Mucosa of descending colon (tissue), 3 donors: ENCODE results near the gene COL2A1. TPM values are rescaled to one million over a fixed set of nuclear protein-coding genes. Genes with fewer than 3 reads are reported as not detected.

Experiments
- ATAC-seq: fragments of 200-7000 bp; cut with Tn5 transposase; one replicate; pipeline ENCODE4 v1.9.1; 2020; ENCODE audit warnings: mild to moderate bottlenecking, moderate library complexity
- DNase-seq, 3 donors: peaks; one replicate each; pipeline ENCODE4 v3.0.0-alpha.2; 2020
- H3K36me3 ChIP-seq: fragments of 200-600 bp; one replicate; pipeline ENCODE4 v1.8.0; 2021; ENCODE audit warnings: low read depth, mild to moderate bottlenecking
- H3K4me1 ChIP-seq: fragments of 200-600 bp; one replicate; pipeline ENCODE4 v1.8.0; 2021; ENCODE audit warnings: low read depth, mild to moderate bottlenecking
- H3K4me3 ChIP-seq: fragments of 200-600 bp; one replicate; pipeline ENCODE4 v1.8.0; 2021; ENCODE audit warnings: mild to moderate bottlenecking
- H3K9me3 ChIP-seq: fragments of 200-600 bp; one replicate; pipeline ENCODE4 v1.8.0; 2021; ENCODE audit warnings: mild to moderate bottlenecking
- CTCF ChIP-seq: fragments of 200-600 bp; IDR thresholded peaks from one replicate; pipeline ENCODE4 v1.8.0; 2022; ENCODE audit warnings: antibody characterized with exemption, mild to moderate bottlenecking
- intact Hi-C, 2 donors: fragments of 100-400 bp; cut with DNase I in 1 of 2; cut with micrococcal nuclease in 1 of 2; formaldehyde crosslinking; loops; one replicate each; pipeline versions ENCODE4 v1.11.0 to v1.11.1; 2022; cut with DNase I, micrococcal nuclease
- total RNA-seq, 3 donors: library from RNA; stranded (reverse); fragmentation: NEBNext Ultra II Directional in 2 of 3; extraction: Animal tissue kit (Norgen Biotek cat#: 25700) in 2 of 3; gene quantifications; one replicate each; pipeline versions ENCODE4 v1.2.1 to v1.2.4, GENCODE V29; 2021 to 2023
- donor health status: DM: no; HTN: no; CAD: no; lungs with moderate emphysema.
- donor health status: DM: no; HTN: no; CAD: no.
- donor health status: DM: no; HTN: yes; CAD: no.

COL2A1 gene
- total RNA-seq, 3 donors from 2014 or later, result 0.19 to 1.5 (median 1.2) TPM

DNA sequence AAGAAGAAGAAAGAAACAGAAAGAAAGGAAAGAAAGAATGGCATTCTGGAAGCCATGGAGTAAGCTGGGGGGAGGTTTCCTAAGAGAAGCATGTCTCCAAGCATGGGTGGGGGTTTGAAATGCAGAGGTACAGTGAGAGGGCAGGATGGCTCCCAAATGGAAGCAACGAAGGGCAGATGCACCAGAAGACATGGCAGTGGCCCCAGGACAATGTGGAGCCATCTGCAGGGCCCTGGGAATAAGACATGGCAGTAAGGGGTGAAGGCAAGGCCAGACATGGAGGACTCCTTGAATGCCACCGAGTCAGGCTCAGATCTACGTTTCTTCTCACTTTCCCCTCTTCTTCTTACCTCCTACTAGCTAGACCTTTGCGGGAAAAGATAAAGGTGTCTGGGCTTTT lies 4.7 kb upstream of the COL2A1 start:
- no peaks in the 10 kb centered on the region for H3K36me3 ChIP-seq
- H3K4me3 ChIP-seq, result no peak overlapping the region
- TF ChIP-seq CTCF, result no peak
- H3K4me1 ChIP-seq, result peaks cover 9% of the 10 kb centered on the region
- no peak for ATAC-seq
- no peaks in the 10 kb centered on the region for H3K9me3 ChIP-seq
- intact Hi-C loops, result no loop called here
- DNase-seq, result no peak

DNA sequence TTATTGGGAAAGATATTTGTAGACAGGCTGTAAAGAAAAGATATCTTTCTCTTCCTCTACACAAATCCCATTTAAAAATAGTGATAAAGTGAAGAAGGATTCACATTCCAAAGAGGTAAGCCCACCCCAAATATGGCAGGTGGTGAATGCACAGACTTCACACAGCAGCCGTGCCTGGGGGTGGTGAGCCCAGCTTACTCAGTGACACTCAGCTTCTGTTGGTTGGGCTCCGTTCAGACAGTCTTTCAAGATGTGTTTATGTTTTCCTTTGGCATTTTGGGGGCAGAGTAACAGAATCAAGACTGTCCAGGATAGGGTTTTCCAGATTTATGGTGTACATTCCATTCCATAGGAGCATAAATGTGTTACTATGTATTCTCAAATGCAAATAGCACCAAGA lies 4.1 kb upstream of the COL2A1 start:
- no peak for ATAC-seq
- no peak for TF ChIP-seq CTCF

GRCh38 chr12:48007206-48007605 lies 2.9 kb upstream of the COL2A1 start:
- DNase-seq (no peak), ATAC-seq (no peak)
- intact Hi-C loops, result no loop called here
- no peaks in the 10 kb centered on the region for H3K36me3 ChIP-seq
- no peak overlapping the region for H3K4me3 ChIP-seq
- H3K4me1 ChIP-seq, result peaks cover 23% of the 10 kb centered on the region
- no peaks in the 10 kb centered on the region for H3K9me3 ChIP-seq
- no peak for TF ChIP-seq CTCF

More for the DNA sequence above, 4.1 kb upstream of the COL2A1 start:
- intact Hi-C loops, result no loop called here
- Histone ChIP-seq H3K4me1 (peaks cover 14% of the 10 kb centered on the region), H3K9me3 (no peaks in the 10 kb centered on the region), H3K36me3 (no peaks in the 10 kb centered on the region), H3K4me3 (no peak overlapping the region)
- DNase-seq, result no peak

GRCh38 chr12:48005750-48006021 lies 1.4 kb upstream of the COL2A1 start:
- no peaks in the 10 kb centered on the region for H3K9me3 ChIP-seq
- intact Hi-C loops, result no loop called here
- no peak for ATAC-seq

GRCh38 chr12:48005001-48005749 lies 899 bp upstream of the COL2A1 start:
- intact Hi-C loops, result no loop called here
- DNase-seq (no peak), ATAC-seq (no peak)
- no peak overlapping the region for H3K4me3 ChIP-seq
- no peaks in the 10 kb centered on the region for H3K36me3 ChIP-seq
- TF ChIP-seq CTCF, result no peak
- no peaks in the 10 kb centered on the region for H3K9me3 ChIP-seq
- H3K4me1 ChIP-seq, result peaks cover 38% of the 10 kb centered on the region

More at GRCh38 chr12:48005750-48006021, 1.4 kb upstream of the COL2A1 start:
- no peaks in the 10 kb centered on the region for H3K36me3 ChIP-seq
- TF ChIP-seq CTCF, result no peak
- no peak for DNase-seq
- H3K4me1 ChIP-seq, result peaks cover 38% of the 10 kb centered on the region
- no peak overlapping the region for H3K4me3 ChIP-seq
